DOHH2 (cell line): ENCODE results near the gene CHMP6.

Experiments used
- H3F3A ChIP-seq: fragments of 200-600 bp; sonication (generic), shearing (Covaris generic); 2 replicates; pipeline ENCODE4 v1.6.0; 2016; ENCODE audit warnings: antibody characterized with exemption, mild to moderate bottlenecking; ENCODE audit not compliant: control insufficient read depth, insufficient read depth
- H3K27ac ChIP-seq: fragments of 200-600 bp; sonication (generic); 2 replicates; pipeline ENCODE4 v1.5.1; 2014; ENCODE audit warnings: low read depth, mild to moderate bottlenecking, low read length, moderate library complexity
- H3K27me3 ChIP-seq: fragments of 200-600 bp; sonication (generic); 2 replicates; pipeline ENCODE4 v1.6.1; 2014; ENCODE audit warnings: mild to moderate bottlenecking, low read length, mixed read lengths; ENCODE audit not compliant: control insufficient read depth
- H3K36me3 ChIP-seq: fragments of 200-600 bp; sonication (generic); 2 replicates; pipeline ENCODE4 v1.6.1; 2014; ENCODE audit warnings: mild to moderate bottlenecking, low read length, moderate library complexity, mixed read lengths; ENCODE audit not compliant: control insufficient read depth
- H3K4me1 ChIP-seq: fragments of 200-600 bp; sonication (generic); 2 replicates; pipeline ENCODE4 v1.6.1; 2014; ENCODE audit warnings: mild to moderate bottlenecking, low read length, mixed read lengths; ENCODE audit not compliant: control insufficient read depth
- H3K4me2 ChIP-seq: fragments of 200-600 bp; sonication (generic); 2 replicates; pipeline ENCODE4 v1.6.0; 2014; ENCODE audit warnings: mild to moderate bottlenecking, low read length, moderate library complexity
- H3K4me3 ChIP-seq: fragments of 200-600 bp; sonication (generic); 2 replicates; pipeline ENCODE4 v1.5.1; 2014; ENCODE audit warnings: mild to moderate bottlenecking, low read length, mixed read lengths
- H3K79me2 ChIP-seq: fragments of 200-600 bp; sonication (generic); 2 replicates; pipeline ENCODE4 v1.6.1; 2014; ENCODE audit warnings: mild to moderate bottlenecking, low read length, mixed read lengths; ENCODE audit not compliant: control insufficient read depth
- H3K9me2 ChIP-seq: fragments of 200-600 bp; sonication (generic); replicated peaks from 2 replicates; pipeline ENCODE4 v1.6.1; 2014; ENCODE audit warnings: mild to moderate bottlenecking, low read length, mixed read lengths; ENCODE audit not compliant: control insufficient read depth
- H3K9me3 ChIP-seq: fragments of 200-600 bp; sonication (generic); 2 replicates; pipeline ENCODE4 v1.6.1; 2014; ENCODE audit warnings: antibody characterized with exemption, low read length, mixed read lengths; ENCODE audit not compliant: control insufficient read depth, insufficient read depth
- H4K20me1 ChIP-seq: fragments of 200-600 bp; sonication (generic); 2 replicates; pipeline ENCODE4 v1.6.0; 2014; ENCODE audit warnings: low read depth, mild to moderate bottlenecking, antibody characterized with exemption, low read length, moderate library complexity; ENCODE audit not compliant: control insufficient read depth, insufficient read depth
- EZH2phosphoT487 ChIP-seq: fragments of 200-600 bp; sonication (generic); IDR thresholded peaks from 2 replicates; pipeline ENCODE4 v1.6.1; 2017; ENCODE audit warnings: borderline replicate concordance, mild to moderate bottlenecking, antibody characterized with exemption, low read length, moderate library complexity, mixed read lengths
- TF ChIP-seq, protein P1 (sequence below): fragments of 200-600 bp; sonication (generic); IDR thresholded peaks from one replicate; pipeline ENCODE4 v1.5.1; 2014; ENCODE audit warnings: antibody characterized with exemption, mild to moderate bottlenecking, low read depth, low read length; ENCODE audit not compliant: poor library complexity, severe bottlenecking

Gene CHMP6

GRCh38 chr17:81022344-81022676, 30.7 kb downstream of the CHMP6 start:
- H3K4me3 ChIP-seq: no peak overlapping the region
- no peaks in the 10 kb centered on the region for H3K9me2 ChIP-seq
- H3K9me3 ChIP-seq: no peaks in the 10 kb centered on the region
- H3K4me1 ChIP-seq: peaks cover 6% of the 10 kb centered on the region
- H3F3A ChIP-seq: no peaks in the 10 kb centered on the region
- H3K79me2 ChIP-seq: no peaks in the 10 kb centered on the region
- no peaks in the 10 kb centered on the region for H3K36me3 ChIP-seq
- no peak overlapping the region for H3K4me2 ChIP-seq
- TF ChIP-seq, protein P1, sequence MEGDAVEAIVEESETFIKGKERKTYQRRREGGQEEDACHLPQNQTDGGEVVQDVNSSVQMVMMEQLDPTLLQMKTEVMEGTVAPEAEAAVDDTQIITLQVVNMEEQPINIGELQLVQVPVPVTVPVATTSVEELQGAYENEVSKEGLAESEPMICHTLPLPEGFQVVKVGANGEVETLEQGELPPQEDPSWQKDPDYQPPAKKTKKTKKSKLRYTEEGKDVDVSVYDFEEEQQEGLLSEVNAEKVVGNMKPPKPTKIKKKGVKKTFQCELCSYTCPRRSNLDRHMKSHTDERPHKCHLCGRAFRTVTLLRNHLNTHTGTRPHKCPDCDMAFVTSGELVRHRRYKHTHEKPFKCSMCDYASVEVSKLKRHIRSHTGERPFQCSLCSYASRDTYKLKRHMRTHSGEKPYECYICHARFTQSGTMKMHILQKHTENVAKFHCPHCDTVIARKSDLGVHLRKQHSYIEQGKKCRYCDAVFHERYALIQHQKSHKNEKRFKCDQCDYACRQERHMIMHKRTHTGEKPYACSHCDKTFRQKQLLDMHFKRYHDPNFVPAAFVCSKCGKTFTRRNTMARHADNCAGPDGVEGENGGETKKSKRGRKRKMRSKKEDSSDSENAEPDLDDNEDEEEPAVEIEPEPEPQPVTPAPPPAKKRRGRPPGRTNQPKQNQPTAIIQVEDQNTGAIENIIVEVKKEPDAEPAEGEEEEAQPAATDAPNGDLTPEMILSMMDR: no peak
- TF ChIP-seq EZH2phosphoT487: no peak
- peaks cover 13% of the 10 kb centered on the region for H3K27me3 ChIP-seq
- H3K27ac ChIP-seq: no peak overlapping the region
- no peaks in the 10 kb centered on the region for H4K20me1 ChIP-seq

DNA sequence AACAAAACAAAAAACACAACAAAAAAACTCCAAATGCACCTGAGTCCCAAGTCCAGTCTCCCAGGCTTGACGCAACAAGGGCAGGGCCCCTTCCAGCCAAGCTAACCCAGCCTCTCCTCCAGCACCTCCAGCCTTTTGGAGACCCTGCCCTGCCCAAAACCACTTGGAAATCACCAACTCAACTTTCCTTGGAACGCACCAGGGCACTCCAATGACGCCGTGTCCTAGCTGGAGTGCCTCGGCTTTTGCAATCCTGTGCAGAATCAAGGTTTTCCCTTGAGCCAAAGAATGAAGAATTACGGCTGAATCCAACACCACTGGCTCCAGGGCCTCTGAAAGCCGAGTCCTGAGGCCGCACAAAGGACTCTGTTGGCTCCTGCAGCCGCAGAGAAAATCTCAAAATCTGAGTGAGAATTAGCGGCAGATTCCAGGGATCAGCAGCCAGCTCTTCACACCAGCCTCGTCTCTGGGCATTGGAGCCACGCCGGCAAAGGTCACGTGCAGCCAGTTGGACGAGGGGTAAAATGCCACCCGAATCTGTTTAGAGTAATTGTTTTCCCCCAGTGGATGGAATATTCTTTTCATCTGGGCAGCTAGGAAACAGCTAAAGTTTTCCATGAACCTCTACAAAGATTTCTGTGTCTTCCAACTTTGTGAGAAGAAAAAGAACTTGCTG, 33.6 kb downstream of the CHMP6 start:
- no peak overlapping the region for H3K27ac ChIP-seq
- H3K36me3 ChIP-seq: no peaks in the 10 kb centered on the region
- H3K9me2 ChIP-seq: no peaks in the 10 kb centered on the region
- H4K20me1 ChIP-seq: no peaks in the 10 kb centered on the region
- H3K9me3 ChIP-seq: no peaks in the 10 kb centered on the region
- no peaks in the 10 kb centered on the region for H3K79me2 ChIP-seq
- H3K4me1 ChIP-seq: no peaks in the 10 kb centered on the region
- no peak overlapping the region for H3K4me2 ChIP-seq
- no peak for TF ChIP-seq EZH2phosphoT487
- TF ChIP-seq, protein P1: no peak
- no peaks in the 10 kb centered on the region for H3F3A ChIP-seq
- no peak overlapping the region for H3K4me3 ChIP-seq
- no peaks in the 10 kb centered on the region for H3K27me3 ChIP-seq

DNA sequence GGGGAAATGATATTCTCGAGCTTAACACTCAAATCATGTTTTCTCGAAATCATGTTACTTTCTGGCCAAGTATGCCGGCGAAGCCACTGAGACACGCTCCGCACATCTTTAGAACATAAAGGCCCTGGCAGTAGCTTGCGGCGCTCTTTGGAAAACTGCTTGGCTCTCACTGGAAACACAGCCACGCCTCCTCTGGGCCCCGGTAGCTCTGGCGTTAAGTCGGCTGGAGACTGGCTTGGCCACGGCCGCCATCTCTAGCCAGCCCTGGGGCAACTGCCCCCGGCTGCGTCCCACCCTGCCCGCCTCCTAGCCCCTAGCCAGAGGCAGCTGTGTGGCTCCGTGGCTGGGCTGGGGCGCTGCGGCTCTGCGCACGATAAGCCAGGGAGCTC, 34.1 kb downstream of the CHMP6 start:
- H3K9me3 ChIP-seq: no peaks in the 10 kb centered on the region
- H3K79me2 ChIP-seq: no peaks in the 10 kb centered on the region
- H3K27me3 ChIP-seq: no peaks in the 10 kb centered on the region
- H3K4me1 ChIP-seq: no peaks in the 10 kb centered on the region
- H3K4me2 ChIP-seq: no peak overlapping the region
- H3K4me3 ChIP-seq: no peak overlapping the region
- H3K9me2 ChIP-seq: no peaks in the 10 kb centered on the region
- H4K20me1 ChIP-seq: no peaks in the 10 kb centered on the region
- no peak for TF ChIP-seq EZH2phosphoT487
- TF ChIP-seq, protein P1: no peak
- H3F3A ChIP-seq: no peaks in the 10 kb centered on the region
- H3K27ac ChIP-seq: no peak overlapping the region
- no peaks in the 10 kb centered on the region for H3K36me3 ChIP-seq
